ENCODE results near the gene HMGXB3. TPM values are rescaled to one million over a fixed set of nuclear protein-coding genes. Genes with fewer than 3 reads are reported as not detected.

Gene HMGXB3
- total and polyA plus RNA-seq, 11 donors: 10.7 to 25.9 (median 17.5) TPM

GRCh38 chr5:149962601-149963300, 37.8 kb upstream of the HMGXB3 start:
- H3K27ac ChIP-seq: no peak overlapping the region
- intact Hi-C loops (cut with DNase I): loop anchor here in 9 of 10 donors (2.0 to 10.0 kb wide), 7 partner anchors 105 to 328 kb away; no protein-coding TSS in a partner anchor

GRCh38 chr5:149963729-149964128, 36.8 kb upstream of the HMGXB3 start:
- no peak for TF ChIP-seq POLR2A (IDR thresholded peaks at IDR 0.05)
- TF ChIP-seq, protein P1, sequence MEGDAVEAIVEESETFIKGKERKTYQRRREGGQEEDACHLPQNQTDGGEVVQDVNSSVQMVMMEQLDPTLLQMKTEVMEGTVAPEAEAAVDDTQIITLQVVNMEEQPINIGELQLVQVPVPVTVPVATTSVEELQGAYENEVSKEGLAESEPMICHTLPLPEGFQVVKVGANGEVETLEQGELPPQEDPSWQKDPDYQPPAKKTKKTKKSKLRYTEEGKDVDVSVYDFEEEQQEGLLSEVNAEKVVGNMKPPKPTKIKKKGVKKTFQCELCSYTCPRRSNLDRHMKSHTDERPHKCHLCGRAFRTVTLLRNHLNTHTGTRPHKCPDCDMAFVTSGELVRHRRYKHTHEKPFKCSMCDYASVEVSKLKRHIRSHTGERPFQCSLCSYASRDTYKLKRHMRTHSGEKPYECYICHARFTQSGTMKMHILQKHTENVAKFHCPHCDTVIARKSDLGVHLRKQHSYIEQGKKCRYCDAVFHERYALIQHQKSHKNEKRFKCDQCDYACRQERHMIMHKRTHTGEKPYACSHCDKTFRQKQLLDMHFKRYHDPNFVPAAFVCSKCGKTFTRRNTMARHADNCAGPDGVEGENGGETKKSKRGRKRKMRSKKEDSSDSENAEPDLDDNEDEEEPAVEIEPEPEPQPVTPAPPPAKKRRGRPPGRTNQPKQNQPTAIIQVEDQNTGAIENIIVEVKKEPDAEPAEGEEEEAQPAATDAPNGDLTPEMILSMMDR (IDR thresholded peaks at IDR 0.05): no peak
- H3K27me3 ChIP-seq: no peaks in the 10 kb centered on the region
- intact Hi-C loops (cut with DNase I): loop anchor here in 9 of 10 donors (2.0 to 10.0 kb wide), 7 partner anchors 106 to 329 kb away; no protein-coding TSS in a partner anchor
- H3K27ac ChIP-seq: no peak overlapping the region
- no peaks in the 10 kb centered on the region for H3K36me3 ChIP-seq
- peaks cover 0 to 22% (median 14%) of the 10 kb centered on the region in 12 donors for H3K4me1 ChIP-seq
- no peaks in the 10 kb centered on the region for H3K9me3 ChIP-seq
- ATAC-seq (no peak), DNase-seq (no peak)
- 98 to 100% (median 98%) methylated on average over 3 of the region's 3 CpGs for WGBS, 4 donors
- H3K4me3 ChIP-seq: no peak overlapping the region

More at GRCh38 chr5:149962601-149963300, 37.8 kb upstream of the HMGXB3 start:
- WGBS, 4 donors: 97 to 98% (median 97%) methylated on average over 5 of the region's 5 CpGs
- no peak for TF ChIP-seq POLR2A (IDR thresholded peaks at IDR 0.05)
- TF ChIP-seq, protein P1 (IDR thresholded peaks at IDR 0.05): no peak
- peaks cover 0 to 22% (median 14%) of the 10 kb centered on the region in 12 donors for H3K4me1 ChIP-seq
- DNase-seq (no peak), ATAC-seq (no peak)
- H3K4me3 ChIP-seq: no peak overlapping the region
- no peaks in the 10 kb centered on the region for H3K27me3 ChIP-seq
- H3K9me3 ChIP-seq: no peaks in the 10 kb centered on the region
- no peaks in the 10 kb centered on the region for H3K36me3 ChIP-seq

DNA sequence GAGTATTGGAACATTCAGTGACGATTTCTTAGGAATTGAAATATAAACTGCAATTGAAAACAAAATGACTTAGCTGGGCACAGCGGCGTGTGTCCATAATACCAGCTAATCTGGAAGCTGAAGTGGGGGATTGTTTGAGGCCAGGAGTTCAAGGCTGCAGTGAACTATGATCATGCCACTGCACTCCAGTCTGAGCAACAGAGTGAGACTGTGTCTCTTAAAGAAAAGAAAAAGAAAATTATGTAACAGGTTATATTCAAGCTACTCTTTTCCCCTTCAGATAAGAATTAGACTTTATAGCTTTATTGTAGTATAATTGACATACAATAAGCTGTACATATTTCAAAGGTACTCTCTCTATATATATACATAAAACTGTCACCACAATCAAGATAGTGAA, 33.6 kb upstream of the HMGXB3 start:
- Histone ChIP-seq H3K4me1 (peaks cover 0 to under 1% (median 0%) of the 10 kb centered on the region in 12 donors), H3K4me3 (no peak overlapping the region), H3K27me3 (no peaks in the 10 kb centered on the region), H3K27ac (no peak overlapping the region), H3K9me3 (no peaks in the 10 kb centered on the region), H3K36me3 (peaks cover 0 to 3% (median 0%) of the 10 kb centered on the region in 9 donors)
- DNase-seq (no peak), ATAC-seq (no peak)
- intact Hi-C loops (cut with DNase I): loop anchor here in 3 of 10 donors (10.0 kb wide), 1 partner anchor 332 kb away; no protein-coding TSS in a partner anchor
- no peak for TF ChIP-seq POLR2A (IDR thresholded peaks at IDR 0.05)
- TF ChIP-seq, protein P1 (IDR thresholded peaks at IDR 0.05): no peak
- 91 to 98% (median 94%) methylated on average over 3 of the region's 3 CpGs for WGBS, 4 donors

DNA sequence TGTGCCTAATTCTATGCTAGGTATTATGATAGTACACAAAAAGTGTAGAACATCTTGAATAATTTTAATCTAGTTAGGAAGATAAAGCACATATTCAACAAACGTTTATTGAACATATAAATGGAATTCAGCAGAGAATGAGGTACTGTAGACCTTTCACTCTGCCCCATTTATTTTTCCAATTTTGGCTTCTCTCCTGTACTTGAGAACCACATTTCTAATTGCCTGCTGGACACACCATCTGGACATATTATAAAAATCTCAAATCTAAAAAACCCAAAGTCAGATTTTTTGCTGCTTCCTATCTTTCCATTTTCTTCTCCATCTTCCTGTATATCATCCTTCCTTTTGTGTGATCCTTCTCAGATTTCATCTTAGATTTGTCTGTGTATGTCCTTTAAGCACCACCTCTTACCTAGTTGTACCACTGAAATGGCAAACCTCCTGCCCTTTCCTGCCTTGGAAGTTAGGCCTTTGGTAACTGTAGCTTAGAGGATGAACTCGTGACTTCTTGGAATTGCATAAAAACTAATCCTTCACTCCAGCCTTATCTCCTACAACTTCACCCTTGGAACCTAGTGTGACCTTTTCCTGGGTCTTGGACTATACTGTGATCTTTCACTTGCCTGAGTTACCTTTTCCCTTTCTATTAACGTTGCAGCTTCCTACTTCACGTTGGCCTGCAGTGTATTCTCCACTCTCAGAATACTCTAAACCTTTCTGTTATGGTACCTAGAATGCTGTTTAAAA, 31.2 kb upstream of the HMGXB3 start:
- no peak overlapping the region for H3K27ac ChIP-seq
- ATAC-seq: no peak
- DNase-seq: no peak
- no peaks in the 10 kb centered on the region for H3K4me1 ChIP-seq
- TF ChIP-seq, protein P1 (IDR thresholded peaks at IDR 0.05): no peak
- no peak for TF ChIP-seq POLR2A (IDR thresholded peaks at IDR 0.05)
- H3K27me3 ChIP-seq: no peaks in the 10 kb centered on the region
- H3K9me3 ChIP-seq: no peaks in the 10 kb centered on the region
- peaks cover 0 to 3% (median 0%) of the 10 kb centered on the region in 9 donors for H3K36me3 ChIP-seq
- intact Hi-C loops (cut with DNase I): loop anchor here in 3 of 10 donors (10.0 kb wide), 1 partner anchor 335 kb away; no protein-coding TSS in a partner anchor
- H3K4me3 ChIP-seq: no peak overlapping the region
- 90 to 93% (median 92%) methylated on average over 4 of the region's 4 CpGs for WGBS, 4 donors

All from heart left ventricle (tissue), 16 donors.